HK-2 (cell line): Measurements from ENCODE around the gene SUSD1.
"Not testable (repeated sequence)": the region's sequence is repeated elsewhere in the genome, so short reads cannot be mapped to it uniquely, and the experiment has no call there.

ENCODE experiments used
- DNase-seq: peaks from one replicate; pipeline ENCODE4 v3.0.0-alpha.2; 2018; ENCODE audit not compliant: unreplicated experiment

Gene SUSD1

GRCh38 chr9:112094948-112095681, 80.0 kb downstream of the SUSD1 start:
- no peak for DNase-seq

GRCh38 chr9:112094241-112094640, 80.9 kb downstream of the SUSD1 start:
- no peak for DNase-seq

- DNase-seq: no peak
Observed at GRCh38 chr9:112093870-112094216, 81.3 kb downstream of the SUSD1 start.

GRCh38 chr9:112093147-112093869, 81.8 kb downstream of the SUSD1 start:
- no peak for DNase-seq

GRCh38 chr9:112091810-112092209, 83.3 kb downstream of the SUSD1 start:
- DNase-seq: no peak

- DNase-seq: no peak
Observed at GRCh38 chr9:112087506-112087905, 87.6 kb downstream of the SUSD1 start.

GRCh38 chr9:112086627-112087026, 88.5 kb downstream of the SUSD1 start:
- no peak for DNase-seq

- no peak for DNase-seq
Observed at GRCh38 chr9:112084907-112085306, 90.2 kb downstream of the SUSD1 start.

- DNase-seq: no peak
Observed at GRCh38 chr9:112084334-112084733, 90.8 kb downstream of the SUSD1 start.

GRCh38 chr9:112081918-112082729, 93.0 kb downstream of the SUSD1 start:
- DNase-seq: no peak

- DNase-seq: no peak
Observed at GRCh38 chr9:112080831-112081542, 94.1 kb downstream of the SUSD1 start.

- no peak for DNase-seq
Observed at GRCh38 chr9:112078432-112078831, 96.7 kb downstream of the SUSD1 start.

GRCh38 chr9:112076814-112077213, 98.3 kb downstream of the SUSD1 start:
- no peak for DNase-seq

GRCh38 chr9:112075009-112075378, 100.1 kb downstream of the SUSD1 start:
- DNase-seq: no peak

GRCh38 chr9:112074250-112075008, 100.7 kb downstream of the SUSD1 start:
- DNase-seq: peak; percentile 87

GRCh38 chr9:112073639-112074173, 101.4 kb downstream of the SUSD1 start:
- not testable (repeated sequence) for DNase-seq

- DNase-seq: no peak
Observed at GRCh38 chr9:112072721-112073638, 102.1 kb downstream of the SUSD1 start.

GRCh38 chr9:112069318-112070169, 105.6 kb downstream of the SUSD1 start:
- DNase-seq: peak; percentile 74
